Endothelial cell of umbilical vein (primary cell): ENCODE results near the gene ZNG1B.
"Not testable (repeated sequence)": the region's sequence is repeated elsewhere in the genome, so short reads cannot be mapped to it uniquely, and the experiment has no call there.

Experiments
- EZH2 ChIP-seq: IDR thresholded peaks from 2 replicates; pipeline ENCODE4 v1.6.1; 2012; ENCODE audit warnings: borderline replicate concordance, low read depth, mild to moderate bottlenecking, moderate library complexity, low read length, inconsistent platforms; ENCODE audit not compliant: severe bottlenecking
- FOS ChIP-seq: IDR thresholded peaks from 2 replicates; pipeline ENCODE4 v1.6.1; 2011; ENCODE audit warnings: mild to moderate bottlenecking, low read length, moderate library complexity, borderline replicate concordance; ENCODE audit not compliant: insufficient read depth
- POLR2A ChIP-seq: IDR thresholded peaks from 2 replicates; pipeline ENCODE4 v1.6.1; 2012; ENCODE audit warnings: low read depth, mild to moderate bottlenecking, control low read depth, low read length
- POLR2AphosphoS5 ChIP-seq: IDR thresholded peaks from 2 replicates; pipeline ENCODE4 v1.6.1; 2012; ENCODE audit warnings: low read depth, mild to moderate bottlenecking, control low read depth, low read length, moderate library complexity; ENCODE audit not compliant: insufficient read depth
- TF ChIP-seq, protein P1 (sequence below), 2 donors: IDR thresholded peaks; 1 replicate in 1 of 2; 2 replicates in 1 of 2; pipeline ENCODE4 v1.5.1; 2011; ENCODE audit warnings: low read length in 2 of 2, mild to moderate bottlenecking in 2 of 2, moderate library complexity in 2 of 2, control low read depth in 1 of 2, inconsistent platforms in 1 of 2, low read depth in 1 of 2; ENCODE audit not compliant: insufficient read depth in 1 of 2; ENCODE audit errors: extremely low read depth in 1 of 2
- TF ChIP-seq, protein P2 (sequence below): IDR thresholded peaks from 2 replicates; pipeline ENCODE4 v1.6.1; 2011; ENCODE audit not compliant: insufficient read depth, insufficient read length

DNA sequence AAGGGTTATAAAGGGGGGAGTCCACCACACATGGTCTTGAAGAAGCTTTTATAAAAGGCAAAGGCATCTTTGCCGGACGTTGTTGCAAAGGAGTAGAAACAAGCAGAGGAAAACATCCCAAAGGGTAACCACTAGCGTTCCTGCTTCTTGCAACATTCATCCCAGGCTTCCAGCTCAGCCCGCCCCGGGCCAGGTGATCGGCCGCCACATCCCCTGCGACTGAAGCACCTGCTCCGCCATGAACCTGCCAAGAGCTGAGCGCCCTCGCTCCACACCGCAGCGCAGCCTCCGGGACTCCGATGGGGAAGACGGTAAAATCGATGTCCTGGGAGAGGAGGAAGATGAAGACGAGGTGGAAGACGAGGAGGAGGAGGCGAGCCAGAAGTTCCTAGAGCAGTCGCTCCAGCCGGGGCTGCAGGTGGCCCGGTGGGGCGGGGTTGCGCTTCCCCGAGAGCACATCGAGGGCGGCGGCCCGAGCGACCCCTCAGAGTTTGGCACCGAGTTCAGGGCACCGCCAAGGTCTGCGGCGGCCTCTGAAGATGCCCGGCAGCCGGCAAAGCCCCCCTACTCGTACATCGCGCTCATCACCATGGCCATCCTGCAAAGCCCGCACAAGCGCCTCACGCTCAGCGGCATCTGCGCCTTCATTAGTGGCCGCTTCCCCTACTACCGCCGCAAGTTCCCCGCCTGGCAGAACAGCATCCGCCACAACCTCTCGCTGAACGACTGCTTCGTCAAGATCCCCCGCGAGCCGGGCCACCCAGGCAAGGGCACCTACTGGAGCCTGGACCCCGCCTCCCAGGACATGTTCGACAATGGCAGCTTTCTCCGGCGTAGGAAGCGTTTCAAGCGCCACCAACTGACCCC lies 61.8 kb downstream of the ZNG1B start:
- not testable (repeated sequence) for TF ChIP-seq POLR2A, FOS, EZH2, POLR2AphosphoS5
- TF ChIP-seq, protein P1, sequence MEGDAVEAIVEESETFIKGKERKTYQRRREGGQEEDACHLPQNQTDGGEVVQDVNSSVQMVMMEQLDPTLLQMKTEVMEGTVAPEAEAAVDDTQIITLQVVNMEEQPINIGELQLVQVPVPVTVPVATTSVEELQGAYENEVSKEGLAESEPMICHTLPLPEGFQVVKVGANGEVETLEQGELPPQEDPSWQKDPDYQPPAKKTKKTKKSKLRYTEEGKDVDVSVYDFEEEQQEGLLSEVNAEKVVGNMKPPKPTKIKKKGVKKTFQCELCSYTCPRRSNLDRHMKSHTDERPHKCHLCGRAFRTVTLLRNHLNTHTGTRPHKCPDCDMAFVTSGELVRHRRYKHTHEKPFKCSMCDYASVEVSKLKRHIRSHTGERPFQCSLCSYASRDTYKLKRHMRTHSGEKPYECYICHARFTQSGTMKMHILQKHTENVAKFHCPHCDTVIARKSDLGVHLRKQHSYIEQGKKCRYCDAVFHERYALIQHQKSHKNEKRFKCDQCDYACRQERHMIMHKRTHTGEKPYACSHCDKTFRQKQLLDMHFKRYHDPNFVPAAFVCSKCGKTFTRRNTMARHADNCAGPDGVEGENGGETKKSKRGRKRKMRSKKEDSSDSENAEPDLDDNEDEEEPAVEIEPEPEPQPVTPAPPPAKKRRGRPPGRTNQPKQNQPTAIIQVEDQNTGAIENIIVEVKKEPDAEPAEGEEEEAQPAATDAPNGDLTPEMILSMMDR (IDR thresholded peaks at IDR 0.05; ENCODE audit: extremely low read depth in 1 of 2, insufficient read depth in 1 of 2, low read depth in 1 of 2, low read length in 2 of 2) = not testable (repeated sequence)
- TF ChIP-seq, protein P2, sequence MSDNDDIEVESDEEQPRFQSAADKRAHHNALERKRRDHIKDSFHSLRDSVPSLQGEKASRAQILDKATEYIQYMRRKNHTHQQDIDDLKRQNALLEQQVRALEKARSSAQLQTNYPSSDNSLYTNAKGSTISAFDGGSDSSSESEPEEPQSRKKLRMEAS = not testable (repeated sequence)
